Astrocyte (in vitro differentiated cells and primary cell): ENCODE measurements around the gene ZMIZ1. TPM values are rescaled to one million over a fixed set of nuclear protein-coding genes. Genes with fewer than 3 reads are reported as not detected.

Experiments
- DNase-seq: peaks from one replicate; pipeline ENCODE4 v3.0.0-alpha.2; 2010; ENCODE audit warnings: low read depth
- FAIRE-seq: peaks from 2 replicates; lab custom pipeline; 2011; peaks lifted over from hg19 to GRCh38; lab: Jason Lieb, UNC
- H2AFZ ChIP-seq: 2 replicates; pipeline ENCODE4 v1.6.0; 2012; ENCODE audit warnings: low read depth, low read length, inconsistent platforms
- H3K27ac ChIP-seq: 2 replicates; pipeline ENCODE4 v1.5.1; 2011; ENCODE audit warnings: low read depth, low read length, inconsistent platforms
- H3K27me3 ChIP-seq: 2 replicates; pipeline ENCODE4 v1.6.0; 2011; ENCODE audit warnings: low read length, inconsistent platforms; ENCODE audit not compliant: insufficient read depth
- H3K36me3 ChIP-seq: 2 replicates; pipeline ENCODE4 v1.5.1; 2011; ENCODE audit warnings: low read length, inconsistent platforms; ENCODE audit not compliant: insufficient read depth
- H3K4me1 ChIP-seq: 2 replicates; pipeline ENCODE4 v1.5.1; 2011; ENCODE audit warnings: low read length, inconsistent platforms; ENCODE audit not compliant: insufficient read depth
- H3K4me2 ChIP-seq: 2 replicates; pipeline ENCODE4 v1.6.0; 2012; ENCODE audit warnings: low read length, inconsistent platforms
- H3K4me3 ChIP-seq: 2 replicates; pipeline ENCODE4 v1.5.1; 2011; ENCODE audit warnings: low read depth, mild to moderate bottlenecking, low read length, inconsistent platforms; ENCODE audit not compliant: insufficient read depth
- H3K79me2 ChIP-seq: 2 replicates; pipeline ENCODE4 v1.6.0; 2012; ENCODE audit warnings: mild to moderate bottlenecking, low read length, inconsistent platforms; ENCODE audit not compliant: insufficient read depth
- H3K9ac ChIP-seq: 2 replicates; pipeline ENCODE4 v1.6.0; 2012; ENCODE audit warnings: mild to moderate bottlenecking, low read length, inconsistent platforms
- H3K9me3 ChIP-seq: 2 replicates; pipeline ENCODE4 v1.5.1; 2012; ENCODE audit warnings: low read depth, mild to moderate bottlenecking, low read length, inconsistent platforms; ENCODE audit not compliant: insufficient read depth
- H4K20me1 ChIP-seq: 2 replicates; pipeline ENCODE4 v1.6.0; 2012; ENCODE audit warnings: low read length, inconsistent platforms; ENCODE audit not compliant: insufficient read depth
- H3K27ac Mint-ChIP-seq: one replicate; pipeline ENCODE4 v1.8.0; 2021; ENCODE audit warnings: mild to moderate bottlenecking, mixed read lengths; ENCODE audit not compliant: unreplicated experiment
- H3K27me3 Mint-ChIP-seq: one replicate; pipeline ENCODE4 v1.8.0; 2021; ENCODE audit warnings: low read depth, mixed read lengths; ENCODE audit not compliant: unreplicated experiment
- H3K36me3 Mint-ChIP-seq: one replicate; pipeline ENCODE4 v1.8.0; 2021; ENCODE audit warnings: low read depth, mixed read lengths; ENCODE audit not compliant: unreplicated experiment
- H3K4me1 Mint-ChIP-seq: one replicate; pipeline ENCODE4 v1.8.0; 2021; ENCODE audit warnings: low read depth, mixed read lengths; ENCODE audit not compliant: unreplicated experiment
- H3K4me3 Mint-ChIP-seq: one replicate; pipeline ENCODE4 v1.8.0; 2021; ENCODE audit warnings: mild to moderate bottlenecking, moderate library complexity, mixed read lengths; ENCODE audit not compliant: unreplicated experiment
- H3K9me3 Mint-ChIP-seq: one replicate; pipeline ENCODE4 v1.8.0; 2021; ENCODE audit warnings: mild to moderate bottlenecking, mixed read lengths; ENCODE audit not compliant: unreplicated experiment
- CTCF ChIP-seq: IDR thresholded peaks from 2 replicates; pipeline ENCODE4 v1.5.1; 2011; ENCODE audit warnings: low read depth, mild to moderate bottlenecking, inconsistent platforms, low read length, moderate library complexity; ENCODE audit not compliant: insufficient read depth
- EZH2 ChIP-seq: IDR thresholded peaks from 2 replicates; pipeline ENCODE4 v1.6.1; 2012; ENCODE audit warnings: mild to moderate bottlenecking, low read length, inconsistent platforms; ENCODE audit not compliant: insufficient read depth
- total RNA-seq: library from RNA; stranded (reverse); gene quantifications from 2 replicates; pipeline ENCODE4 v1.2.1, GENCODE V29; 2021

Gene ZMIZ1
- total RNA-seq, 1 donor from 2014 or later: 45.5 TPM

- H3K9me3 Mint-ChIP-seq: no peaks in the 10 kb centered on the region
- Histone ChIP-seq H2AFZ (no peak overlapping the region), H3K36me3 (peaks cover 22% of the 10 kb centered on the region), H3K4me3 (no peak overlapping the region), H3K4me2 (no peak overlapping the region), H4K20me1 (peaks cover 74% of the 10 kb centered on the region), H3K4me1 (no peaks in the 10 kb centered on the region), H3K27ac (no peak overlapping the region), H3K9me3 (no peaks in the 10 kb centered on the region), H3K9ac (no peak overlapping the region), H3K27me3 (no peaks in the 10 kb centered on the region), H3K79me2 (peaks cover 3% of the 10 kb centered on the region)
- H3K4me3 Mint-ChIP-seq: no peak overlapping the region
- TF ChIP-seq EZH2 (no peak), CTCF (no peak)
- no peak for DNase-seq
- H3K36me3 Mint-ChIP-seq: peaks cover 24% of the 10 kb centered on the region
- no peak for FAIRE-seq
- H3K27ac Mint-ChIP-seq: no peak overlapping the region
- no peaks in the 10 kb centered on the region for H3K4me1 Mint-ChIP-seq
- H3K27me3 Mint-ChIP-seq: peaks cover 2% of the 10 kb centered on the region
Measured at GRCh38 chr10:79310911-79311573, 242.3 kb downstream of the ZMIZ1 start.

- H3K9me3 Mint-ChIP-seq: no peaks in the 10 kb centered on the region
- Histone ChIP-seq H3K4me2 (no peak overlapping the region), H3K9me3 (no peaks in the 10 kb centered on the region), H3K36me3 (peaks cover 22% of the 10 kb centered on the region), H3K79me2 (peaks cover 3% of the 10 kb centered on the region), H3K4me1 (peaks cover 4% of the 10 kb centered on the region), H3K27ac (no peak overlapping the region), H4K20me1 (peaks cover 73% of the 10 kb centered on the region), H3K4me3 (no peak overlapping the region), H3K27me3 (no peaks in the 10 kb centered on the region), H2AFZ (no peak overlapping the region), H3K9ac (no peak overlapping the region)
- DNase-seq (no peak), FAIRE-seq (no peak)
- H3K4me3 Mint-ChIP-seq: no peak overlapping the region
- peaks cover 2% of the 10 kb centered on the region for H3K27me3 Mint-ChIP-seq
- no peak overlapping the region for H3K27ac Mint-ChIP-seq
- TF ChIP-seq EZH2 (no peak), CTCF (no peak)
- peaks cover under 1% of the 10 kb centered on the region for H3K4me1 Mint-ChIP-seq
- H3K36me3 Mint-ChIP-seq: peaks cover 24% of the 10 kb centered on the region
Measured at GRCh38 chr10:79311581-79312407, 243.0 kb downstream of the ZMIZ1 start.
